ENCODE results near the gene FAM53C. TPM values are rescaled to one million over a fixed set of nuclear protein-coding genes. Genes with fewer than 3 reads are reported as not detected.
"Not testable (repeated sequence)": the region's sequence is repeated elsewhere in the genome, so short reads cannot be mapped to it uniquely, and the experiment has no call there.

The FAM53C gene
- total RNA-seq, 2 experiments from 2014 or later: 81.0 to 83.8 TPM

DNA sequence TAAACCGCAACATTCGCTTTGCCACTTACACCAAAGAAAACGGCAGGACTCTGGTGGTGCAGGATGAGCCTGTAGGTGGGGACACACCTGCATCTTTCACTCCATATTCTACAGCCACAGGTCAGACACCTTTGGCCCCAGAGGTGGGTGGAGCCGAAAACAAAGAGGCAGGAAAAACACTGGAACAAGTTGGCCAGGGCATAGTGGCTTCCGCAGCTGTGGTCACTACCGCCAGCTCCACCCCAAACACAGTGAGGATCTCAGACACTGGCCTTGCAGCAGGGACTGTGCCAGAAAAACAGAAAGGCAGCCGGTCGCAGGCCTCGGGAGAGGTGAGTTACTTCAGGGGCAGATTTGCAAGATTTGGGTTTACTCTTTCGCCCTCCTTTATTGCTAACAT lies 48.2 kb downstream of the FAM53C start:
- H3K4me1 Mint-ChIP-seq (ENCODE audit: low read depth): no peaks in the 10 kb centered on the region
- no peaks in the 10 kb centered on the region for H3K27me3 Mint-ChIP-seq
- intact Hi-C loops (cut with DNase I, micrococcal nuclease): no loop called here
- no peaks in the 10 kb centered on the region for H3K9me3 Mint-ChIP-seq
- no peaks in the 10 kb centered on the region for H3K4me1 ChIP-seq (ENCODE audit: insufficient read depth, low read length)
- ATAC-seq (ENCODE audit: poor library complexity) (no peak), DNase-seq (no peak)
- POLR2A ChIA-PET: no interaction called here
- H3K36me3 Mint-ChIP-seq (ENCODE audit: low read depth): peaks cover 76% of the 10 kb centered on the region
- H3K27ac Mint-ChIP-seq: no peak overlapping the region
- peaks cover 54% of the 10 kb centered on the region for H3K36me3 ChIP-seq (ENCODE audit: insufficient read depth, low read length)
- no peaks in the 10 kb centered on the region for H3K27me3 ChIP-seq (ENCODE audit: control insufficient read depth in 1 of 2, insufficient read depth in 2 of 2, low read length in 2 of 2)
- TF ChIP-seq, protein P1, sequence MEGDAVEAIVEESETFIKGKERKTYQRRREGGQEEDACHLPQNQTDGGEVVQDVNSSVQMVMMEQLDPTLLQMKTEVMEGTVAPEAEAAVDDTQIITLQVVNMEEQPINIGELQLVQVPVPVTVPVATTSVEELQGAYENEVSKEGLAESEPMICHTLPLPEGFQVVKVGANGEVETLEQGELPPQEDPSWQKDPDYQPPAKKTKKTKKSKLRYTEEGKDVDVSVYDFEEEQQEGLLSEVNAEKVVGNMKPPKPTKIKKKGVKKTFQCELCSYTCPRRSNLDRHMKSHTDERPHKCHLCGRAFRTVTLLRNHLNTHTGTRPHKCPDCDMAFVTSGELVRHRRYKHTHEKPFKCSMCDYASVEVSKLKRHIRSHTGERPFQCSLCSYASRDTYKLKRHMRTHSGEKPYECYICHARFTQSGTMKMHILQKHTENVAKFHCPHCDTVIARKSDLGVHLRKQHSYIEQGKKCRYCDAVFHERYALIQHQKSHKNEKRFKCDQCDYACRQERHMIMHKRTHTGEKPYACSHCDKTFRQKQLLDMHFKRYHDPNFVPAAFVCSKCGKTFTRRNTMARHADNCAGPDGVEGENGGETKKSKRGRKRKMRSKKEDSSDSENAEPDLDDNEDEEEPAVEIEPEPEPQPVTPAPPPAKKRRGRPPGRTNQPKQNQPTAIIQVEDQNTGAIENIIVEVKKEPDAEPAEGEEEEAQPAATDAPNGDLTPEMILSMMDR (IDR thresholded peaks at IDR 0.05): no peak
- H3K9me3 ChIP-seq (ENCODE audit: control insufficient read depth in 1 of 2, insufficient read depth in 1 of 2, low read length in 2 of 2): no peaks in the 10 kb centered on the region
- CTCF ChIA-PET: no interaction called here
- H3K4me3 ChIP-seq (ENCODE audit: low read length): no peak overlapping the region
- no peak overlapping the region for H3K4me3 Mint-ChIP-seq
- no peak overlapping the region for H3K27ac ChIP-seq (ENCODE audit: low read depth in 1 of 2, low read length in 2 of 2)

DNA sequence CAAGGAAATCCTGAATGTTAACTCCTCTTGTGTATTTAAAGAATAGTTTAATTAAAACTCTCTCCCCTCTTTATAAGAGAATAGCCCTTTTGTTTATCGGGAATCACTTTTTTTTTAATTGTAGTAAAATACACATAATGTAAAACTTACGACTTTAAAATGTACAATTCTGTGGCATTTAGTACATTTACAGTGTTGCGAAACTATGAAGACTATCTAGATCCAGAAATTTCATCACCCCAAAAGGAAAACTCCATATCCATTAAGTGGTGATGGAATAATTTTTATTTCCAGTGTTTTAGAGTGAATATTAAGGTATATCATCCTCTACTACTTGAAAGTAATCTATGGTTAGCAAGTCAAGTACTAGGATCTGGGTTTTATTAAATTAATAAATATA lies 51.3 kb downstream of the FAM53C start:
- no peak overlapping the region for H3K4me3 Mint-ChIP-seq
- H3K27me3 Mint-ChIP-seq: no peaks in the 10 kb centered on the region
- H3K27me3 ChIP-seq (ENCODE audit: control insufficient read depth in 1 of 2, insufficient read depth in 2 of 2, low read length in 2 of 2): no peaks in the 10 kb centered on the region
- no peak overlapping the region for H3K27ac Mint-ChIP-seq
- POLR2A ChIA-PET: no interaction called here
- DNase-seq (no peak), ATAC-seq (ENCODE audit: poor library complexity) (no peak)
- H3K27ac ChIP-seq (ENCODE audit: low read depth in 1 of 2, low read length in 2 of 2): no peak overlapping the region
- no peaks in the 10 kb centered on the region for H3K9me3 Mint-ChIP-seq
- CTCF ChIA-PET: no interaction called here
- peaks cover 81% of the 10 kb centered on the region for H3K36me3 Mint-ChIP-seq (ENCODE audit: low read depth)
- no peak overlapping the region for H3K4me3 ChIP-seq (ENCODE audit: low read length)
- no peaks in the 10 kb centered on the region for H3K4me1 ChIP-seq (ENCODE audit: insufficient read depth, low read length)
- H3K9me3 ChIP-seq (ENCODE audit: control insufficient read depth in 1 of 2, insufficient read depth in 1 of 2, low read length in 2 of 2): no peaks in the 10 kb centered on the region
- peaks cover 63% of the 10 kb centered on the region for H3K36me3 ChIP-seq (ENCODE audit: insufficient read depth, low read length)
- TF ChIP-seq, protein P1 (IDR thresholded peaks at IDR 0.05): no peak
- intact Hi-C loops (cut with DNase I, micrococcal nuclease): no loop called here
- no peaks in the 10 kb centered on the region for H3K4me1 Mint-ChIP-seq (ENCODE audit: low read depth)

DNA sequence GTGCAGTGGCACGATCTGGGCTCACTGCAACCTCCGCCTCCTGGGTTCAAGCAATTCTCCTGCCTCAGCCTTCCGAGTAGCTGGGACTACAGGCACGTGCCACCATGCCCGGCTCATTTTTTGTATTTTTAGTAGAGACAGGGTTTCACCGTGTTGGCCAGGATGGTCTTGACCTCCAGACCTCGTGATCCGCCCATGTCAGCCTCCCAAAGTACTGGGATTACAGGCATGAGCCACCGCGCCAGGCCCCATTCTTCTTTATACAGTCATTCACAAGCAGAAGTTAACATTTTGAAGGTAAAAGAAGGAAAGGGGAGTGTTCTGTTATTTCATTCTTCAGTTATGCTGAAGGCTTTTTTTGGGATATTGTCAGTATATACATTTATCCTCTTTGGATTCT lies 51.8 kb downstream of the FAM53C start:
- H3K27ac ChIP-seq (ENCODE audit: low read depth in 1 of 2, low read length in 2 of 2); POLR2A ChIA-PET; H3K4me3 ChIP-seq (ENCODE audit: low read length); ATAC-seq (ENCODE audit: poor library complexity); intact Hi-C loops (cut with DNase I, micrococcal nuclease); H3K4me3 Mint-ChIP-seq; H3K27me3 Mint-ChIP-seq; H3K4me1 ChIP-seq (ENCODE audit: insufficient read depth, low read length); H3K9me3 ChIP-seq (ENCODE audit: control insufficient read depth in 1 of 2, insufficient read depth in 1 of 2, low read length in 2 of 2); H3K27me3 ChIP-seq (ENCODE audit: control insufficient read depth in 1 of 2, insufficient read depth in 2 of 2, low read length in 2 of 2); DNase-seq; H3K9me3 Mint-ChIP-seq; H3K4me1 Mint-ChIP-seq (ENCODE audit: low read depth); CTCF ChIA-PET; H3K27ac Mint-ChIP-seq: not testable (repeated sequence)
- H3K36me3 ChIP-seq (ENCODE audit: insufficient read depth, low read length): peaks cover 68% of the 10 kb centered on the region
- peaks cover 87% of the 10 kb centered on the region for H3K36me3 Mint-ChIP-seq (ENCODE audit: low read depth)

DNA sequence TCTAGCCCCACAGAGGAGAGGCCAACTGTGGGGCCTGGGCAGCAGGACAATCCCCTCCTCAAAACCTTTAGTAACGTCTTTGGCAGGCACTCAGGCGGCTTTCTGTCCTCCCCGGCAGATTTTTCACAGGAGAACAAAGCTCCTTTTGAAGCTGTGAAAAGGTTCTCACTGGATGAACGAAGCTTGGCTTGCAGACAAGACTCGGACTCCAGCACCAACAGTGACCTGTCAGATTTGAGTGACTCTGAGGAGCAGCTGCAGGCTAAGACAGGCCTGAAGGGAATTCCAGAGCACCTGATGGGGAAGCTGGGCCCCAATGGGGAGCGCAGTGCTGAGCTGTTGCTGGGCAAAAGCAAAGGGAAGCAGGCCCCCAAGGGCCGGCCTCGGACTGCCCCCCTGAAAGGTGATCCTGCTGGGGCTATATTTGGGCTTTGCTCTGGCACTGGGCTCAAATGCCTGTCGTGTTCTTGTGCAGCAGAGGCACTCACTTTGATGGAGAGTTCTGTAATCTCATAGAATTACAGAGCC lies 53.9 kb downstream of the FAM53C start:
- DNase-seq (no peak), ATAC-seq (ENCODE audit: poor library complexity) (no peak)
- Mint-ChIP-seq H3K27me3 (no peaks in the 10 kb centered on the region), H3K4me1 (ENCODE audit: low read depth) (no peaks in the 10 kb centered on the region), H3K36me3 (ENCODE audit: low read depth) (peaks cover 89% of the 10 kb centered on the region), H3K27ac (no peak overlapping the region), H3K9me3 (no peaks in the 10 kb centered on the region), H3K4me3 (no peak overlapping the region)
- H3K27ac ChIP-seq (ENCODE audit: low read depth in 1 of 2, low read length in 2 of 2): no peak overlapping the region
- H3K4me3 ChIP-seq (ENCODE audit: low read length): no peak overlapping the region
- no peaks in the 10 kb centered on the region for H3K4me1 ChIP-seq (ENCODE audit: insufficient read depth, low read length)
- no peaks in the 10 kb centered on the region for H3K9me3 ChIP-seq (ENCODE audit: control insufficient read depth in 1 of 2, insufficient read depth in 1 of 2, low read length in 2 of 2)
- ChIA-PET POLR2A (no interaction called here), CTCF (no interaction called here)
- intact Hi-C loops (cut with DNase I, micrococcal nuclease): no loop called here
- H3K36me3 ChIP-seq (ENCODE audit: insufficient read depth, low read length): peaks cover 68% of the 10 kb centered on the region
- H3K27me3 ChIP-seq (ENCODE audit: control insufficient read depth in 1 of 2, insufficient read depth in 2 of 2, low read length in 2 of 2): no peaks in the 10 kb centered on the region
- TF ChIP-seq, protein P1 (IDR thresholded peaks at IDR 0.05): no peak

Measured in CD4-positive, alpha-beta T cell (primary cell).